ENCODE results near the gene PCGF2.
"Not testable (repeated sequence)": the region's sequence is repeated elsewhere in the genome, so short reads cannot be mapped to it uniquely, and the experiment has no call there.

Gene PCGF2

DNA sequence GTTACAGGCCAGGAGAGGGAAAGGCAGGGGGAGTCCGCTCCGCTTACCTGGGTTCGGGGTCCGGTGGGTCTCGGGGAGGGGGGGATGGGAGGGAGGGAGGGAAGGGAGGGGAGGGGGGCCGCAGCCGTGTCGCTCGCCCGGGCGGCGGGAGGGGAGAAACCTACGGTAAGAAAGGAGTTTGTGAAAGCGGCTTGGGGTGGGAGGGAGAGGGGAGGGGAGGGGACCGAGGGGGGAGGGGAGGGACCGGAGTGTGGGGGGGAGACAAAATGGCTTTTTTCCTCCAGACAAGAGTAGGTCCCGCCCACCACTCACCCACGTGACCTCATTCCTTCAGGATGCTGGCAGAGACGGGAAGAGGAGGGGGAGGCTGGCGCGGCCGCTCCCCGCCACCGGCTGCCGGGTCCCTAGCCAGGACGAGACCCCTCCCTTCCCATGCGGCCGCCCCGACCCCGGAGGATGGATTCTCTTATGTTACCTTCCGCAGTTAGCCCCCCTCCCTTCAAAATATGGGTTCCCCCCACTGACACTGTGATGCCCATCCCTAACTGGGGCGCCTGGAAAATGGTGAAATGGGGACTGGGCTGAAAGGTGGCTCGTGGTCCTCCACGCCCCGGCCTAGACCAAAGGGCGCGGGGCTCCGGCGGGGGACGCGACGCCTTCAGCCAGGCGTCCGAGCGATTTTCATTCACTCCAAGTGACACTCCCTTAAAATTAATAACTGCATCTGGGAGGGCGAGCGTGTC, at the start of gene PCGF2:
TSS of gene PCGF2 (minus strand) at position 188 of the 743 bp plus-strand sequence. CDS start 7,934 bp downstream, outside the sequence.
- peak; percentile 36 for DNase-seq

DNA sequence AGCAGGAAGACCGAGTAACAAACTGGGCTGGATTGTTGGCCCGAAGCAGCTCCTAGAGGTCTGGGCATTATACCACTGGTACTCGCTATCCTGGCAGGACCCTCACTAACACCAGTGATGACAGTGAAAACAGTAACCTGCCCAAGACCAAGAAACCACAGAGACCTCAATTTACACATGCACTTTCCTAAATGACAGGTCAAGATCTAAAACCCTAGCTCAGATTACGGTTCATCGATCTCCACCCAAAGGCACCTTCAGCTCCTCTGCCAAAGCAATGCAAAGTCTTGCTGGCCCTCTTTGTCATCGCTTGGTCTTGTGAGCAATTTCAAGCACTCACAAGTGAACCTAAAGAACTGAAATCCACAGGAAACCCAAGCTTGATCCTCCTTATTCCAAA, 49.7 kb upstream of the PCGF2 start:
- DNase-seq, result no peak

DNA sequence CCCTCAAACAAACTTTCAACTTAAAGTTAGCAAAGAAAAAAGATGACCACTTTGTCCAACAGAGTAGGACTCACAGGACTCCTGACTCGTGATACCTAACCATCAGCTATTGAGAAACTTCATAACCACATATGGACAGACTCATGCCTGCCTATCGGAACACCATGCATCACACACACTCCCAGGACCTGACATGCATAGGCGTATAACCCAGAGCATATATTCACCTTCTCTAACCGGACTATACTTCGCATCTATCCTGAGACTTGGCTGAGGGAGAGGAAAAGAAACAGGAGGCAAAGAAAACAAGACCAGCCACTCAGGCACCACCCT, 49.0 kb upstream of the PCGF2 start:
- DNase-seq, result no peak

DNA sequence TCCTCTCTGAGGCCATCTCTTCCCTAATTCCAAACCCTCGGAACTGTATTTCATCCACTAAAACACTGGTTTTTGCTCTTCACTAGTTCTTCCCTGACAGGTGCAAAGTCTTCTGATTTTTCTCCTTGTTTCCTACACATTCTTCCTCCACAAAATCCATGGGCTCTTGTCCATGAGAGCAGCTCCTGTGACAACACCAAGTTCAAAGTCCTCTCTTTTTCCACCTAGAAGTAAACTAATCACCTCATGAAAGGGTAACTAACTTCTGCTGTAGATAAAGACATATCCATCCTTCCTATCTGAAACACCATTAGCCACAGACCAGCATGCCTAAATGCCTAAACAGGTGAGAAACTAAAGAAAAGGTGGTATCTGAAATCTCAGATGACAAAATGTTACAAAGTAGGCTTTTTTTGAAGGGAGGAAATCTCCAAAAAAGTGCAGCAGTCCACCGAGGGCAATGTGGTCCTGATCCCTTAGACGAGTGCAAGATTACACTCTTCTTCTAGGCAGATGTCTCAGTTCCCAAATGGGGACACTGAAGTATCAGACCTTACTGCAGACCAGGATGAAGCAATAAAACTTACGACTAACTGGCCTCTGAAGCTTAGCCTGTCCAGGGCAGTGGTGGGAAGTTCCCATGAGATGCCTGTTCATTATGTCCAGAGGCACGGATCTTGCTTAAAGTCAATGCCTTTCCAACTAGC, 48.5 kb upstream of the PCGF2 start:
- DNase-seq, result no peak

DNA sequence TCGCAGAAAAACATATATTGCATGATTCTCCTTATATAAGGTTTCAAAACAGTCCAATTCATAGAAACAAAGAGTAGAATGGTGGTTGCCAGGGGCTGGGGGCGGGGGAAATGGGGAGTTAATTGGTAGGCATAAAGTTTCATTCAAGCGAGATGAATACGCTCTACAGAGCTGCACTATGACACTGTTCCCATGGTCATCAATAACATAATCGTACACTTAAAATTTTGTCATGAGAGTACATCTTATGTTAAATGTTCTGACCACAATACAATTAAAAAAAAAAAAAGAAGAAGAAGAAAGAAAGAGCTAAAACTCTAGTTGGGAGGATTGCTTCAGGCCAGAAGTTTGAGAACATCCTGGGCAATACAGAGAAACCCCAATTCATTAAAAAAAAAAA, 46.1 kb upstream of the PCGF2 start:
- DNase-seq, result no peak

DNA sequence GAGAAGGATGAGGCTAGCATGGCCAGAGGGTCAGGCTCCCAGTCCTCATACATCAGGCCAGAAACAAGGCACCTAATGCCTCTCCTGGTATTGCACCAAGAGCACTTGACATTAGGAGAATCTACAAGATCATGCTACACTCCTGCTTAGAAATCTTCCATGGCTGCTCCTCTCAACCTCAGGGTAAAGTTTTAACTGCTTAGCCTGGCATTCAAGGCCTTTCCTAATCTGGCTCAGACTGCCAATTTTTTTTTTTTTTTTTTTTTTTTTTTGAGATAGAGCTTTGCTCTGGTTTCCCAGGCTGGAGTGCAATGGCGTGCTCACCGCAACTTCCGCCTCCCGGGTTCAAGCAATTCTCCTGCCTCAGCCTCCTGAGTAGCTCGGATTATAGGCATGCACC, 43.0 kb upstream of the PCGF2 start:
- no peak for DNase-seq

DNA sequence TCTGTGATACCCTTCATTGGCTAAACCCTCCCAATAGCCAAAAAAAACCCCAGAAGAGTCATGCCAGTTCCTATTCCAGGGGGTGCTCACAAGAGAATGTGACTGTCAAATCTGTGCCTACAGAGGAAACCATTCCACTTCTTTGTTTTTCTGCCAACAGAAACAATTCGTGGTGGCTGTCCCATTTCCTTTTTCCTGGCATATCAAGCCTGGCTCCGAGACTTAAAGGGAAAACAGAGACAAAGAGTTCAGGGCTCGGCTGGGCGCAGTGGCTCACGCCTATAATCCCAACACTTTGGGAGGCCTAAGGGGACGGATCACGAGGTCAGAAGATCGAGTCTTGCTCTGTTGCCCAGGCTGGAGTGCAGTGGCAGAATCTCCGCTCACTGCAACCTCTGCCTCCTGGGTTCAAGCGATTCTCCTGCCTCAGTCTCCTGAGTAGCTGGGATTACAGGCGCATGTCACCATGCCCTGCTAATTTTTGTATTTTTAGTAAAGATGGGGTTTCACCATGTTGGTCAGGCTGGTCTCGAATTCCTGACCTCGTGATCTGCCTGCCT, 42.1 kb upstream of the PCGF2 start:
- DNase-seq, result not testable (repeated sequence)

DNA sequence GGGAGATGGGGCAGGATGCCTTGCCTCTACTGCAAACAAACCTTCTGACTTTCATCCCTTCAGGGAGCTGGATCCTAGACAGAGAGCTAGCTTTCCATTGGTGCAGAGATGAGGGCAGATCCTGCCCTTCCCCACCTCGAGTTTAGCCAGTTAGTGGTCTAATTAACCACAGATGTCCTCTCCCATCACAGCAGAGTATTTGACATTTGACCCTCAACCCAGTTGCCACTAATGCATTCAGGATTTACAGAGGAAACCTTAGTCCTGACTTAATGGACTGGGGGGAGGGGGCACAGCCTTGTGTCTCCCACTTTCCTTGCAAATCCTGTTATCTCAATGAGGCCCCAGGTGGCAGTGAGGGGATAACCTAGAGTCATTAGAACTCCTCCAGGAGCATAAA, 41.0 kb upstream of the PCGF2 start:
- DNase-seq, result no peak

DNA sequence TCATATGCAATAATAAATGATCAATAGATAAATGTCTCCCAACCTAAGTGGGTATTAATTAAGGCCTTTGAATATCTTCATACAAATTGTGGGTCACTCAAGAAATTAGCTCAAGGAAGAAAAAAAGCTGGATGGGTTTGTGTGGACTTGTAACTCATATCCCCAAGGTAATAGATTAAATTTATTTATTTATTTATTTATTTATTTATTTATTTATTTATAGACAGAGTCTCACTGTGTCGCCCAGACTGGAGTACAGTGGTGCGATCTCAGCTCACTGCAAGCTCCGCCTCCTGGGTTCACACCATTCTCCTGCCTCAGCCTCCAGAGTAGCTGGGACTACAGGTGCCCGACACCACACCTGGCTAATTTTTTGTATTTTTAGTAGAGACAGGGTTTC, 39.9 kb upstream of the PCGF2 start:
- DNase-seq, result not testable (repeated sequence)

DNA sequence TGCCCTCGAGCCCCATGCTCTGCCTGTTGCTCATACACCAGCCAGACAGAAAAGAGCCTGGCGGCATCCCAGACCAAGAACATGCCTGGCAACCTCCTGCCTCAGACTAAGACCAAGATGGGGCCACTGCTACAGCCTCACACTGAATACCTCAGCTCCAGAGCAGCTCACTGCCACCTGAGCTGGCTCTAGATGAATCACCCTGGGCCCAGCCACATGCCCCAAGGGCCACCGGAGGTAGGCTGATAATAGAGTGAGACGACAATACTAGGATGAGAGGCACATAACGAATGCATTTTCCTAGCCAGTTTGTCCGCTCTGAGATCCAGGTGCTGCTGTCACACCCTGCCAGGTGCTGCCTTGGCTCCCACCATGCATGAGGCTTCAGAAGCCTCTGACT, 38.2 kb upstream of the PCGF2 start:
- no peak for DNase-seq

DNA sequence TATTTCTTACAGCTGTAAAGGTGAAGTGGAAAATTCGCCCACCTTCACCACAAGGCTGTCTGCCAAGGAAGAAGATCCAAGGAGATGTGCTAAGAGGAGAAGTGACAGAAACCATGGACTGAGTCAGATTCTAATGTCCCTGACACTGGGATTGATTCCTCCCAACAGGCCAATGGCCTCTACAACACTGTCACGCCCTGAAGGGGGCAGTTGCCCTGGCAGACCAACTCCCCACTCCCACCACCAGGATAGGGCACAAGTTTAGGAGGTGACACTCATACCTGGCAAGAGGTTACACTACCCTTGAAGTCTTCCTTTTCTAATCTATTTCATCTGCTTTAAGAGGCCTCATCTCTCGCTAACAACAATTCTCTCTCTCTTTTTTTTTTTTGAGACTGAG, 35.1 kb upstream of the PCGF2 start:
- no peak for DNase-seq

DNA sequence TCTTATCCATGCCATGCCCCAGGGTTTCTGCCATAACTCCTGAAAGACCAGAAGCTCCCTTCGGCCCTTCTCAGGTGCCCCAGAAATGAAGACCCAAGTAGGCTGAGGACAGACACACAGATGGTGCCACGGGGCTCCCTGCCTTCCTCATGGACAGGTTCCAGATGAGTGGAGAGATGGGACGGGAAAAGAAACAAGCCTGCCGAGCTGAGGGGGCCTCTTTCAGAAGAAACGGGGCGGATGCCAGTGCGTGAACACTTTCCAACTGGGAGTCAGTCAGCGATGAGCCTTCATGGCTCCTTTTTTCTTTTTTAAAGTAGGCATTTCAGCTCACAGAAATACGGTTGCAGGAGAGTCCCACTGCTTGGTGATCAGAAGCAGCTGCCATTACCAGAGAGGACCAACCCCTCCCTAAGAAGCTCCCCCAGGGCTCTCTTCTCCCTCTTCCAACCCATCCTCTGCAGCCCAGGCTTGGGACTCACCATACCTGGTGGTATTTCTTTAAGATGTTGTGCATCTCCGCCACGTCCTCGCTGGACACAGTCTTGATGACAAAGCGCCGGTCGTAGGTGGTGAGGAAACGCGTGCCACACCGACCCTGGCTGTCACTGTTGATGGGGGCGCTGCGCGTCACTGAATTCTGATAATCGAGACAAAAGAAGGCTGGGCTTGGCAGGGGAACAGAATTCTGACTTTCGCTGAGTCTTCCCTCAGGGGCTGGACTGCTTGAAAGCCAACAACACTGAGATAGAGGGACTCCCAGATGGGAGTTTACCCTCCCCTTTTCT, 32.0 kb upstream of the PCGF2 start:
- no peak for DNase-seq

DNA sequence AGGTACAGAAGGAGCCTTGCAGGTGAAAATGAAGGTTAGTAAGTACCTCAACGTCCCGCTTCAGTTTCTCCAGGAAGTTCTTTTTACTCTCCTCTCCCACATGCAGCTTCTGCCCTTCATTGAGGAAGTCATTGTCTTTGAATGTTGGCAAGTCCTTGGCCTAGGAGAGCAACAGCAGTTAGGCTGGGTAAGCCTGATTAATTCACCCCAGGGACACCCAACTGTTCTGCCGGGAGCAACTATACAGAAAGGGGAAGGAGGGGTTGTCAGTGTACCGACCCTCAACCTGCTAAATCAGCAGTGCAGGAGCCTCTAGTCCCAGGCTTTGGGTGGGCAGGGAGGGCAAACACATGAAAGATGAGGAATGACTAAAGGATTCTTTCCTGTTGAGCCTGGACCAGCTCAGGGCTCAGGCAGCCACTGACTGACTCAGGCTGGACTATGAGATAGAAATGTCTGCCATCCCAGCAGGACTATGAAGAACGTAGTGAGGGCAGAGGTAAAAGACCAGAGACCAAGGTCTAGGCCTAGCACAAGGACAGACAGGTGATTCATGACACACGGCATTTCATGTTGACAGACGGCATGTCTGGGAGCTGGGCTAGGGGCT, 29.6 kb upstream of the PCGF2 start:
- DNase-seq, result no peak

DNA sequence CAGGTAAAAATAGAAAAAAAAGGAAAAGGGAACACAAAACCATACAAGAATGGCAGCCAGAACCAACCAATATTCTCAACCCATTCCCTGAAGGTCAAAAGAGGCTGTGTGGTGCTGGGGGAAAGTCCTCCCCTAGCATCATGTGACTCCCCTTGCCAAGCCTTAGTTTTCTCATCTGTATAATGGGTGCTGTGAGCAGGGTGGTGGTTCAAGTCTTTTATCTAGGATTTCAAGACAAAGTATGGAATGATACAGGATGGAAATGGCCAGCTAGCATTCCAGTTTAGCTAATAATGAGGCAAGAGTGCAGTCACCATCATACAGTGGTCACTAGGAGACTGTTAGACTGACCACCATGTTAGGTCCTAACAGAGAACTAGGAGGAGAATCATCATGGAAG, 25.1 kb upstream of the PCGF2 start:
- DNase-seq, result no peak

DNA sequence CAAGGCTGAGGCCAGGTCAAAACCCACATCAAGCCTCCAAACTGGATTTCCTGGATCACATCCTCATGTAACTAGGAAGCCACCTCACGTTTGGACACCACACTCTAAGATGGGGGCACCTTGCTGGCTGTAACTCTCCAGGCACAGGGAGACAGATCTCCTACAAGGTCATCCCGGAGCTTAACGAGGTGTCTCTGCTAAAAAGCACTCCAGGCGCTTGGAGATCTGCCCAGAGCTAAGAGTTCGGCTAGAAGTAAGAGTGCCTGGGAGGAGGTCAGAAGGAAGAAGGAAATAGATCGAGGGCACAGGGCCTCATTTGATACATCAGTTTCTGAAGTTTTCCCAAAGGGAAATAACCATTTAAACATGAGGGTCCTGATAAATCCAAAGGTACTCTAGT, 20.3 kb upstream of the PCGF2 start:
- DNase-seq, result no peak

DNA sequence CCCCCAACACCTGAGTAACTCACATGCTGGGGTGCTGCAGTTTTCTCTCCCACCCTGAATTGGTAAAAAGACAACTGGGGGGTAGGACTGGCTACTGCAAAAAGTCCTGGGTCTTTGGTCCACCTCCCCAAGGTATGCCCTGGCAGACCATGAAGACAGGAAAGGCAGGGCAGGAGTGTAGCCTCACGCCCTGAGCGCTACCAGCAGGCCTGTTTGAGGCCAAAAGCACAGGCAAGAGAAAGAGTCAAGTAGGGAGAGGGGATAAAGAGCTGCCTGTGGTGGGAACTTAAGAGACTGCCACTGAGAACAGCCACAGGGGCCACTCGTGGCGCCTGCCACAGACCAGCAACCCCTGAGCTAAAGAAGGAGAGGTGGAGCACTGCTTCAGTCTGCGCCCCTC, 18.2 kb upstream of the PCGF2 start:
- DNase-seq, result no peak

DNA sequence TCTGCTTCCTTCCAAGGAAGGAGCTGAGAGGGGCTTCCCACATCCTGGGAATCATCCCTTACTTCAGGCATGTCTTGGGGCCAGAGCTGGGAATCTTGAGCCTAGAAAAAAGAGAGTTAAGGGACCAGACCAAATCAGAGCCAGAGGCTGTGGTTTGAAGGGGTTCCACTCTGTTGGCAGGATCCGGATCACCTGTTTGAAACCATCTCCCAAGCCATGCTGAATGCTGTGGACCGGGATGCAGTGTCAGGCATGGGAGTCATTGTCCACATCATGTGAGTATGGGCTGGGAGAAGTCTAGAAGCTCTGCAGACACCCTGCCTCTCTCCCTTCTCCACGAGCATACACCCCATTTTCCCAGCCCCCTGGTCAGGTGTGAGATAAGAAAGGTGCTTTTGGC, 14.1 kb upstream of the PCGF2 start:
- no peak for DNase-seq

DNA sequence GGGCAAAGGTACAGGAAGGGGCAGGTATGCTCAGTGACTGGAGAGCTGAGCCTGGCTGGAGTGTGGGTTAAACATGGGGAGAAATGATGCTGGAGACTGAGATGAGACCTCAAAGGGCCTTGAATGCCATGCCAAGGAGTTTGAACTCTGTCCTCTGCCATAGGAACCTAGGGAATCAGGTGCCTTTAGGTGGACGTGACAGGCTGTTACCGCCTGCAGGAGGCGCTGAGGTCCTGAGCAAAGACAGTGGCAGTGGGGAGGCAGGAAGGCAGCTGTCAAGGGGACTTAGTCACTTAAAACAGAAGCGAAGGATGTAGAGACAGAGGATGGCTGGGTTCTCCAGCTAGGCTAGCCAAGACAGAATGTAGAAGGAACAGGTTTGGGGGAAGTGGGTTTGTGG, 13.5 kb upstream of the PCGF2 start:
- peak; percentile 48 for DNase-seq

DNA sequence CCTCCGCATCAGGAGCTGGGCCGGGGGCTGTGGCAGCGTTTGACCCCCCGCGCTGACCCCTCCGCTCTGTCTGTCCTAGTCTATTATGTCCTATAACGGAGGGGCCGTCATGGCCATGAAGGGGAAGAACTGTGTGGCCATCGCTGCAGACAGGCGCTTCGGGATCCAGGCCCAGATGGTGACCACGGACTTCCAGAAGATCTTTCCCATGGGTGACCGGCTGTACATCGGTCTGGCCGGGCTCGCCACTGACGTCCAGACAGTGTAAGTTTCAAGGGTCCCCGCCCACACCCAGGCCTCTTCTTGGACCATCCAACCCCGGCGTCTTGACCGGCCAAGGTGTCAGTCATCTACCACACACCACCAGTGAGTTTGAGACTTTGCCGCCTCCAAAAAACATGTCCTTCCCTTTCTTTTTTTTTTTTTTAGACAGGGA, 5.0 kb upstream of the PCGF2 start:
- no peak for DNase-seq

DNA sequence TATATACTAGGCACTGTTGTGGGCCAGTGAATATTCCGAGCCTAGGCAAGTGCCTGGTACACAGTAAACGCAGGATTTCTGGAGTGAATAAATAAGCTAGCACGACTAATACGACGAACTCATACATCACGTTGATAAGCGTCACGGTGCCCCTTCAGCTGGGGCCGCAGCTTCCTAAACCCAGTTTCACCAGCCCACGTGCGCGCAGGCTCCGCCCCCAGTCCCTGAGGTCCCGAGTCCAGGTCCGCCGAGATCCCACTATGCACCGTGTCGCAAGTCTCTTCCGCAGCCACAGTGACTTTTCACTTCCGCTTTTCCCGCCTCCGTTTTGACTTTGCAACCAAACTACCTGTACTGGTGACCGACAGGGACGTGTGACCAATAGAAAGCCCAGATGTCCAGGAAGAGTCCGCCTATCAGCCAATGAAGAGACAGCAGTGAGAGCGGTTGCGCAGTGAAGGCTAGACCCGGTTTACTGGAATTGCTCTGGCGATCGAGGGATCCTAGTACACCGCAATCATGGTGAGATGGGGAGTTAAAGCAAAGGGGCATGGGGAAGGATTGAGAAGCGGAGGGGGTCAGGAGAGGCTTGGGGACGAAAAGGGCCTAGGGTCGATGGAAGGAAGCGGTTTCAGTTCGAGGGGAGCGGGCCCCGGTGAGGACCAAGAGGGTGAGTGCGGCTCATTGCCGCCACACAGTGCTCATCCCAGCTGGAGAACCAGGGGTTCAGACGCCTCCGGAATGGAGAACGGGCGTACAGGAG, 4.4 kb upstream of the PCGF2 start, which contains the start of gene PSMB3:
TSS of gene PSMB3 (plus strand) at position 434 of the 763 bp plus-strand sequence. CDS start at position 520, 86 bp downstream.
- peak; percentile 99 for DNase-seq

DNA sequence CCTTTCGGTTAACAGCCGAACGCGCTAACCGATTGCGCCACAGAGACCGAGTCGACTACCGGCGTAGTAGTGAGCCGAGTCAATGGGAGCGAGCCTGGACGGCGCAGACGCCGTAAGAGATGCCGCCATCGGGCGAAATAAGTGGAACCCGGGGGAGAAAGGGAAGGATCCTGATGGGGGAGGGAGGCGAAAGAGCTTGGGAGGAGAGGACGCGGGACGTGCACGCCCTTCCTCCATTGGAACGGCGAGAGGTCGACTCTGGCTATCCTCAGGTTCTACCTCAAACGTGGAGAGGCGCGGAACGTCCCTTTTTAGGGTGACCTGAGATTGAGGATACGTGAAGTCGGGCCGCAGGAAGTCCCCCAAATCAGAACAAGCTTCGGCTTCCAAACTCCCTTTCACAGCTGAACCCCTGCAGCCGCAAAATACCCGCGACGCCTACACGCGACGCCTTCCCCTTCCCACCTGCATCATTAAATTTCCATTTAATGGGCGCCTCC, 3.7 kb upstream of the PCGF2 start:
- DNase-seq, result peak; percentile 88

All from activated CD4-positive, alpha-beta T cell treated with anti-CD3 and anti-CD28 coated beads, Interleukin-2, Interleukin-6, amounts not matched to agents 100 ng/mL and 50 ng/mL, durations not matched to agents 16 hours and 8 hours (primary cell).